Loucy (cell line): ENCODE results near the gene PSEN2.

Experiments
- H2AFZ ChIP-seq: fragments of 200-600 bp; sonication (generic); 2 replicates; pipeline ENCODE4 v1.6.0; 2016; ENCODE audit warnings: antibody characterized with exemption, mild to moderate bottlenecking, low read length, moderate library complexity
- H3F3A ChIP-seq: fragments of 200-600 bp; 2 replicates; pipeline ENCODE4 v1.6.0; 2016; ENCODE audit warnings: antibody characterized with exemption, low read depth, mild to moderate bottlenecking
- H3K27me3 ChIP-seq: fragments of 200-600 bp; sonication (generic); 2 replicates; pipeline ENCODE4 v1.6.1; 2014; ENCODE audit warnings: low read length, mild to moderate bottlenecking; ENCODE audit not compliant: insufficient read depth, poor library complexity, severe bottlenecking
- H3K36me3 ChIP-seq: fragments of 200-600 bp; sonication (generic); 2 replicates; pipeline ENCODE4 v1.6.1; 2016; ENCODE audit warnings: low read length; ENCODE audit not compliant: insufficient read depth
- H3K4me1 ChIP-seq: fragments of 200-600 bp; sonication (generic); 2 replicates; pipeline ENCODE4 v1.5.1; 2014; ENCODE audit warnings: low read length, mild to moderate bottlenecking; ENCODE audit not compliant: insufficient read depth, poor library complexity, severe bottlenecking
- H3K4me2 ChIP-seq: fragments of 200-600 bp; sonication (generic); 2 replicates; pipeline ENCODE4 v1.6.0; 2014; ENCODE audit warnings: antibody characterized with exemption, low read length, low read depth, mild to moderate bottlenecking; ENCODE audit not compliant: poor library complexity, severe bottlenecking
- H3K4me3 ChIP-seq: fragments of 200-600 bp; sonication (generic); 2 replicates; pipeline ENCODE4 v1.5.1; 2014; ENCODE audit warnings: low read length, mild to moderate bottlenecking, mixed read lengths; ENCODE audit not compliant: poor library complexity, severe bottlenecking
- H3K79me2 ChIP-seq: fragments of 200-600 bp; sonication (generic); 2 replicates; pipeline ENCODE4 v1.6.1; 2014; ENCODE audit warnings: low read length; ENCODE audit not compliant: insufficient read depth
- H3K9ac ChIP-seq: fragments of 200-600 bp; sonication (generic); 2 replicates; pipeline ENCODE4 v1.6.0; 2014; ENCODE audit warnings: mild to moderate bottlenecking, low read depth, low read length, moderate library complexity; ENCODE audit not compliant: poor library complexity, severe bottlenecking
- H3K9me2 ChIP-seq: fragments of 200-600 bp; sonication (generic); replicated peaks from 2 replicates; pipeline ENCODE4 v1.6.1; 2016; ENCODE audit warnings: low read depth, low read length, mixed read lengths
- H3K9me3 ChIP-seq: fragments of 200-600 bp; sonication (generic); 2 replicates; pipeline ENCODE4 v1.6.1; 2014; ENCODE audit warnings: mild to moderate bottlenecking, antibody characterized with exemption, low read length, low read depth; ENCODE audit not compliant: insufficient read depth
- H4K20me1 ChIP-seq: fragments of 200-600 bp; sonication (generic); 2 replicates; pipeline ENCODE4 v1.6.0; 2014; ENCODE audit warnings: antibody characterized with exemption, low read length, mild to moderate bottlenecking; ENCODE audit not compliant: insufficient read depth, poor library complexity, severe bottlenecking
- EZH2phosphoT487 ChIP-seq: fragments of 200-600 bp; IDR thresholded peaks from 2 replicates; pipeline ENCODE4 v1.6.1; 2018; ENCODE audit warnings: antibody characterized with exemption, mild to moderate bottlenecking, moderate library complexity, borderline replicate concordance
- TF ChIP-seq, protein P1 (sequence below): fragments of 200-600 bp; sonication (generic); conservative IDR thresholded peaks from 2 replicates; pipeline ENCODE4 v1.5.1; 2014; ENCODE audit warnings: mild to moderate bottlenecking, antibody characterized with exemption, low read length

The PSEN2 gene

DNA sequence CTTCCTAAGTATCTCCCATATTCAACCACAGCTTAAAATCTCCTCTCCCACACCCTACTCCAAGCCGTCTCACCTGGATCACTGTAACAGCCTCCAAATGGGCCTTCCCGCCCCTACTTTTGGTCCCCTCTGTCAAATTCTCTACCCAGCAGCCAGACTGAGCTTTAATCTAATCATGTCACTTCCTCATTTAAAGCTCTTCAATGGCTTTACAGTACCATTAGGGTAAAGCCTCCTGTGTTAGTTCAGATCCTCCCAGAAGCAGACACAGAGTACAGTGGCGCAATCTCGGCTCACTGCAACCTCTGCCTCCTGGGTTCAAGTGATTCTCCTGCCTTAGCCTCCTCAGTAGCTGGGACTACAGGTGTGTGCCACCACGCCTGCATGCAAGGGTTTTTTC lies 46.8 kb upstream of the PSEN2 start:
- Histone ChIP-seq H3K4me2 (no peak overlapping the region), H3K9ac (no peak overlapping the region), H3K4me1 (peaks cover 15% of the 10 kb centered on the region)

DNA sequence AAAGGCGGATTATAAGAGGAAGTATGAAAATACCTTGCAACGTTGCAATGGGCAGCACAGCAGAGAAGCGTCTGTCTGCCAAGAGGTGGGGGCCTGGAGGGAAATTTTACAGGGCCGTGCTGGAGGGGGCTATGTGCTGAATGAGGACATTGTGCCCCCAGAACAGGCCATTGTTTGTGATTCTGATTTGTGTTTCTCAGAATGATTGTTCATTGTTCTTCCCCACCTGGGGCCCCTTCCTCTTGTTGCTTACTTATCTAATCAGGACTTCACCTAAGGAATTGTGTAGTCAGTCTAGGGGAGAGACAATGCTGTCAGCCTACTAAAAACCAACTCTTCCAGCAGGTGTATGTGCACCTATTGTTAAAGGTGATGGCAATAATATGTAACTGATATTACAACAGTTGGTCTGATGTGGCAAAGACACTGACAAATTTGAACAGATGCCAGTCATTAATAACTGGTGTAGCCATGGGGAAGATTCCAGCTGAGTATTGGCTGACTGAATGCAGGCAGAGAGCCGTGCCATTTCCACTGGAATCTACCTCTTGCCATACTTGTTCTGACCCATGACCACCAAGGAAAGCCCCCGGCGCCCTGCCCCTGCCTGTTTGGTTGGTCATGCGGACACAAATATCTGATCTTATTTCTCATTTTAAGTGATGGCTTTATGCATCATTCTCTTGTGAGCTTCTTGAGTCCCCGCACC lies 45.2 kb upstream of the PSEN2 start:
- Histone ChIP-seq H3K27me3 (no peaks in the 10 kb centered on the region), H3K9ac (no peak overlapping the region), H3F3A (no peaks in the 10 kb centered on the region), H3K4me2 (no peak overlapping the region), H3K4me1 (peaks cover 15% of the 10 kb centered on the region), H2AFZ (no peak overlapping the region), H3K9me3 (no peaks in the 10 kb centered on the region), H3K36me3 (no peaks in the 10 kb centered on the region), H4K20me1 (no peaks in the 10 kb centered on the region), H3K4me3 (no peak overlapping the region), H3K79me2 (no peaks in the 10 kb centered on the region), H3K9me2 (no peaks in the 10 kb centered on the region)
- TF ChIP-seq, protein P1, sequence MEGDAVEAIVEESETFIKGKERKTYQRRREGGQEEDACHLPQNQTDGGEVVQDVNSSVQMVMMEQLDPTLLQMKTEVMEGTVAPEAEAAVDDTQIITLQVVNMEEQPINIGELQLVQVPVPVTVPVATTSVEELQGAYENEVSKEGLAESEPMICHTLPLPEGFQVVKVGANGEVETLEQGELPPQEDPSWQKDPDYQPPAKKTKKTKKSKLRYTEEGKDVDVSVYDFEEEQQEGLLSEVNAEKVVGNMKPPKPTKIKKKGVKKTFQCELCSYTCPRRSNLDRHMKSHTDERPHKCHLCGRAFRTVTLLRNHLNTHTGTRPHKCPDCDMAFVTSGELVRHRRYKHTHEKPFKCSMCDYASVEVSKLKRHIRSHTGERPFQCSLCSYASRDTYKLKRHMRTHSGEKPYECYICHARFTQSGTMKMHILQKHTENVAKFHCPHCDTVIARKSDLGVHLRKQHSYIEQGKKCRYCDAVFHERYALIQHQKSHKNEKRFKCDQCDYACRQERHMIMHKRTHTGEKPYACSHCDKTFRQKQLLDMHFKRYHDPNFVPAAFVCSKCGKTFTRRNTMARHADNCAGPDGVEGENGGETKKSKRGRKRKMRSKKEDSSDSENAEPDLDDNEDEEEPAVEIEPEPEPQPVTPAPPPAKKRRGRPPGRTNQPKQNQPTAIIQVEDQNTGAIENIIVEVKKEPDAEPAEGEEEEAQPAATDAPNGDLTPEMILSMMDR: no peak
- no peak for TF ChIP-seq EZH2phosphoT487

More for the DNA sequence above, 46.8 kb upstream of the PSEN2 start:
- Histone ChIP-seq H4K20me1 (no peaks in the 10 kb centered on the region), H2AFZ (no peak overlapping the region), H3K4me3 (no peak overlapping the region), H3K36me3 (no peaks in the 10 kb centered on the region), H3F3A (no peaks in the 10 kb centered on the region), H3K79me2 (no peaks in the 10 kb centered on the region), H3K9me3 (no peaks in the 10 kb centered on the region), H3K9me2 (no peaks in the 10 kb centered on the region), H3K27me3 (no peaks in the 10 kb centered on the region)
- TF ChIP-seq, protein P1: no peak
- TF ChIP-seq EZH2phosphoT487: no peak

DNA sequence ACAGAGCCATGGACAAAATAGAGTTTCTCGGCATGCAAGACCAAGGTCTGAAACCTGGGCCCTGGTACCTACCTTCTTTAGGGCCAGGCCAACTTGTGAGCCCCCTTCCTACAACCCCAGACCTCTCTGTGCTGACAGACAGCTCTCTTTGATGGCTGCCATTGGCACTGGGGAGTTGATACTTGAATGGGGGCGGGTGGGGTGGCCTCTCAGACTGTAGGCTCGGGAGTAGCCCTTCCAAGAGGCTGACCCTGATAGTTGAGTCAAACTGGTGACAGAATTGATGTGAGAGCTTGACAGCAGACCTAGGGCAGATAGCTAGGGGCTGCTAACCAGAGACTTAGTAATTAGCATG lies 44.7 kb upstream of the PSEN2 start:
- H3F3A ChIP-seq: no peaks in the 10 kb centered on the region
- H3K36me3 ChIP-seq: no peaks in the 10 kb centered on the region
- TF ChIP-seq, protein P1: no peak
- TF ChIP-seq EZH2phosphoT487: no peak
- no peak overlapping the region for H3K4me3 ChIP-seq
- peaks cover 15% of the 10 kb centered on the region for H3K4me1 ChIP-seq
- no peaks in the 10 kb centered on the region for H3K9me3 ChIP-seq
- H3K79me2 ChIP-seq: no peaks in the 10 kb centered on the region
- no peak overlapping the region for H3K4me2 ChIP-seq
- no peak overlapping the region for H2AFZ ChIP-seq
- H3K27me3 ChIP-seq: no peaks in the 10 kb centered on the region
- H4K20me1 ChIP-seq: no peaks in the 10 kb centered on the region
- H3K9me2 ChIP-seq: no peaks in the 10 kb centered on the region
- H3K9ac ChIP-seq: no peak overlapping the region
